GM19468 (cell line): ENCODE results near the gene OR4D6.
"Not testable (repeated sequence)": the region's sequence is repeated elsewhere in the genome, so short reads cannot be mapped to it uniquely, and the experiment has no call there.

ENCODE experiments used
- ATAC-seq: cut with Tn5 transposase; IDR thresholded peaks from one replicate; pipeline ENCODE4 v1.9.1; 2021; ENCODE audit warnings: mild to moderate bottlenecking, moderate library complexity, moderate number of reproducible peaks; ENCODE audit not compliant: unreplicated experiment; ENCODE audit errors: extremely low read depth

The OR4D6 gene

DNA sequence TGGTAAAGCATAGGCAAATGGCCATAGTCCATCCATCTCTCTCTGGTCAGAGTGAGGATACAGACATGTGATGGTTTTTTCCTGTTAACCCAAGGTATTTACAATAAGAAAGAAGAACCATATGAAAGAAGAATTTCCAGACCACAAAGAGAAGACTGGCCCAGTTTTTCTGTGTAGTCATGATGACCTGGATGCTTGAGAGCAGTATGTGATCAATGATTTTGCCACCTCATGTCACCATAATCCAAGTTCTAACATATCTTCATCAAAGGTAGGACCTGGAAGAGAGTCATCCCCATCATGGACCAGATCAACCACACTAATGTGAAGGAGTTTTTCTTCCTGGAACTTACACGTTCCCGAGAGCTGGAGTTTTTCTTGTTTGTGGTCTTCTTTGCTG lies at the start of gene OR4D6:
TSS of gene OR4D6 (plus strand) at position 301 of the 400 bp plus-strand sequence. CDS start at position 301, 0 bp downstream.
- ATAC-seq: no peak

DNA sequence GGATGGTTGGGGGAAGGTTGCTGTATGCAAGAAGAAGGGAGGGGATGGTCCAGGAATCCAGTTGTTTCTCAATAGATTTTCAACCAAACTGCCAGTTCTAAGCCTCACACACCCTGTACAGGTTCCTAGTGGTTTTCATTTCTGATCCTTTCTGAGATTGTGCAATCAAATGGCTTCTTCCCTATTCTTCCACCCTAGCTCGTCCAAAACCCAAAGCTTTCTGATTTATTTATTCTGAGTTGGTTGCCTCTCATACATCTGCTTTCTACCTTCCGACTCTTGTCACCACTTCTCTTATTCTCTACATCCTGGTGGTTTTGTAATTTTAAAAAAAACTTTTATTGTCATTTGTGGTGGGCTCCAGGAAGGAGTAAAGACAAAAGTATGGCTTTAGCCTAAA lies 43.1 kb upstream of the OR4D6 start:
- ATAC-seq: no peak

DNA sequence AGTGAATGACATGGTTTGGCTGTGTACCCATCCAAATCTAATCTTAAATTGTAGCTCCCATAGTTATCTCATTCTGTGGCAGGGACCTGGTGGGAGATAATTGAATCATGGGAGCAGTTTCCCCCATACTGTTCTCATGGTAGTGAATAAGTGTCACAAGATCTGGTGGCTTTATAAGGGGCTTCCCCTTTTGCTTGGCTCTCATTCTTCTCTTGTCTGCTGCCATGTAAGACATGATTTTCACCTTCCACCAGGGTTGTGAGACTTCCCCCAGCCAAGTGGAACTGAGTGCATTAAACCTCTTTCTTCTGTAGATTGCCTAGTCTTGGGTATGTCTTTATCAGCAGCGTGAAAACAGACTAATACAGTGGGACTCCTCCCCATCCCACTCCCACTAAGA lies 41.6 kb upstream of the OR4D6 start:
- no peak for ATAC-seq

GRCh38 chr11:59416613-59417012 lies 40.1 kb upstream of the OR4D6 start:
- ATAC-seq: no peak

GRCh38 chr11:59417023-59417422 lies 39.7 kb upstream of the OR4D6 start:
- ATAC-seq: no peak

DNA sequence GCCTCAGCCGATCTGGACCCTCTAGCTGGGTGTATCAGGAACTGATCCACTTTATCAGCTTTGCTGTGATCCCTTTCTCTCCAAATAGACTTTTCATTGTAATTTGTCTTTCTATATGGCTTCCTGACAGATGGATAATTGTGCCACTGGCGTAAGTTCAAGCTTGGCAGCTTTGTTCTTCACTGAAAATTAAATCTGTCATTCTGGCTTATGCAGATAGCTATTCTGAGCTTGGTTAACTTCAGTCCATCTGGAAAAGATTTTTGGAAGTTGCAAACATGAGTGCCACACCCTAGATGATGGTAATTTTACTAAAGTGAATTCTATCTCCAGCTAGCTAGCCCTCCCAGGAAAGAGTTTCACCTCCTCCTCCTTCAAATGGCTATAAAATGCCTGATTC lies 38.6 kb upstream of the OR4D6 start:
- ATAC-seq: no peak

GRCh38 chr11:59423835-59424234 lies 32.9 kb upstream of the OR4D6 start:
- ATAC-seq: no peak

DNA sequence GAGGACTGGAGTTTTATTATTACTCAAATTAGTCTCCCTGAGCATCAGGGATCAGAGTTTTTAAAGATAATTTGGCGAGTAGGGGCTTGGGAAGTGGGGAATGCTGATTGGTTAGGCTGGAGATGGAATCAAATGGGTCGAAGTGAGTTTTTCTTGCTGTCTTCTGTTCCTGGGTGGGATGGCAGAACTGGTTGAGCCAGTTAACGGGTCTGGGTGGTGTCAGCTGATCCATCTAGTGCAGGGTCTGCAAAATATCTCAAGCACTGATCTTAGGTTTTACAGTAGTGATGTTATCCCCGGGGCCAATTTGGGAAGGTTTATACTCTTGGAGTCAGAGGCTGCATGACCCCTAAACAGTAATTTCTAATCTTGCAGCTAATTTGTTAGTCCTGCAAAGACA lies 31.6 kb upstream of the OR4D6 start:
- no peak for ATAC-seq

GRCh38 chr11:59426361-59427067 lies 30.2 kb upstream of the OR4D6 start, which contains the start of gene OR5A2:
TSS of gene OR5A2 (minus strand) at chr11:59426413. CDS start at chr11:59422953, 3,460 bp downstream.
- ATAC-seq: no peak

DNA sequence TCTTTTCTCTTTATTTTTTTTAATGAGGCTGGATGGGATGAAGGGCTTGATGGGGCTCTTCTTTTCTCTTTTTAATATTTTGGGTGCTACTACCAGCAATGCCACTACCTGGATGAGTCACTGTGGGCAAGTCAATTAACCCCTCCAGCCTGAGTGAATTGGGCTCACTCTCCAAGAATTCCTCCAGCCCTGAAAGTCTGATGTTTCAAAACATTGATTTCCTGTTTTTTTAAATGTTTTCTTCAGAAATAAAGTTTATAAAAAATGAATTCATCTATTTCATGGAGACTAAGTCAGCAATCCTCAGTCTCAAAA lies 29.7 kb upstream of the OR4D6 start:
- ATAC-seq: no peak

DNA sequence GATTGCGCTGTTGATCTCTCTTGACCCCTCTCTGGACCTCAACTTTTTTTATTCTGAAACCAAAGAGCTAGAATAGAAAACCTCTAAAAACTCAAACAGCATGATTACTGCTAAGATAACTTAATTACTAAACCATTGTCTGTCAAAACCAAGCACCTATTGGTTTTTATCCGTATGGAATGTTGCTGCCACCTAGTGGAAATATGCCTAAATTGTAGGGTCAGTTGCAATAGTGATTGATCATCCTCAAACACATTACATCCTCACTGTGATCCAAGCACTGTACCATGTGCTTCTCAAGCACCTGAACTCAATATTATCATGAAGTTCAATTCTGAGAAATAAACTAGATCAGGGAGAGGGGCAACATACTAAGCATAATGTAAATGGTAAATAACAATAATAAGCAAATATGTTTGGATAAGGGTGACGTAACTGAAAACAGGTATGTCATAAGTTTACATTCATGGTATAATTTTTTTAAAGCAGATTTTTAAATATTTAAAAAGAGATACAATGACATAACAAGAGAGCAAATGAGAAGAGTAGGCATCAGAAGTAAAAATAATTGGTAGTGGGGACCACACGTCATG lies 26.7 kb upstream of the OR4D6 start:
- ATAC-seq: no peak

DNA sequence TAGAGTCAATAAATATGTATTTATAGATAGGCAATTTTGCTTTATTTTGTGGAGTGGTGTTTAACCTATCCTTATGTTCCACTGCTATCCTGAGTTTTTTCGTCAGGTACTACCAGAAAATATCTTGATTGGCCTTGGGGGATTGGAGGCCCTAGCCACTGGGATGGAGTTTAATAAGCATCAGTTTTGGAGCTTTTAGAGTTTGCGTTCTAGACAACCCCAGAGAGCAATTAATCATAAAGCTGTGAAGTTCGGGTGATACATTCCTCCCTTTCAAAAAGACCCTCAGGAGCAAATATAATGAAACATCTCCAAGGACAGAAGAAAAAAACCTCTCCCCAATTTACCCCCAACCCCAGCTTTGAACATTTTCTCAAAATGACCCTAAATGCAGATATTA lies 20.6 kb upstream of the OR4D6 start, which contains the start of gene OR5A1:
TSS of gene OR5A1 (plus strand) at position 301 of the 400 bp plus-strand sequence. CDS start 6,700 bp downstream, outside the sequence.
- ATAC-seq: no peak

- no peak for ATAC-seq
These were observed 19.0 kb upstream of the OR4D6 start for GRCh38 chr11:59437770-59438169.

- not testable (repeated sequence) for ATAC-seq
These were observed 11.1 kb upstream of the OR4D6 start for GRCh38 chr11:59445624-59446023.

DNA sequence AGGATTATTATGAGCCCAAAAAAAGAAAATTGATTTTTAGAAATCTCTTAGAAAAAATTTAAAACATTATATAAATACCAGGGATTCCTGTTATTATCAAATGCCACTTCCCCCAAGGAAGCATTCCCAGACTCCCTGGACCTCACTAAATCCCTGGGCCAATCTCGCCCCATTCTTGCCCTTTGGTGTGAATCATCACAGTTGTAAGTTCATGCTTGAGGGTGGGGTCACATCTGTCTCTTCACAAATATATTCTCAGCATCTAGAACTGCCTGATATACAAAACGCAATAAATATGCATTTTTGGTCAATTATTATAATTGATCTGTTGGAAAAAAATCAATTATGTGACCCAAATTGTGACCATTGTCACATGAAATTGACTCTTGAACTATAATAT lies 8.3 kb upstream of the OR4D6 start:
- no peak for ATAC-seq

DNA sequence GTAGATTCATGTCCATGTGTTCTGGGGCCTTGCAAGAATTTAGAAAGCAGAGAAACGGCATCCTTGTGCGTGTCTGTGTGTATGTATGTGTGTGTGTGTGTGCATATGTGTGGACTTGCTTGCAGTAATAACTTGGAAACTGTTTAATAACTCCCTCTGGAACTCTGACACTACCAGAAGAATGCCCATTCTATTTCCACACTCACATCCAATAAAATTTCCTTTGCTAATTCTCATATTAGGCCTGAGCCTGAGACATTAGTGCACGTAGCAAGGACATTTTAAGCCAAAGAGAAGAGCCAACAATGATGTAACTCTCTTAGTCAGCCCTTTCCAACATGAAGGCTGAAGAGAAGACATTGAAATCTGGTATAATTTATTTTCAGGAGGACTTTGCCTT lies 3.2 kb downstream of the OR4D6 start:
- ATAC-seq: no peak

DNA sequence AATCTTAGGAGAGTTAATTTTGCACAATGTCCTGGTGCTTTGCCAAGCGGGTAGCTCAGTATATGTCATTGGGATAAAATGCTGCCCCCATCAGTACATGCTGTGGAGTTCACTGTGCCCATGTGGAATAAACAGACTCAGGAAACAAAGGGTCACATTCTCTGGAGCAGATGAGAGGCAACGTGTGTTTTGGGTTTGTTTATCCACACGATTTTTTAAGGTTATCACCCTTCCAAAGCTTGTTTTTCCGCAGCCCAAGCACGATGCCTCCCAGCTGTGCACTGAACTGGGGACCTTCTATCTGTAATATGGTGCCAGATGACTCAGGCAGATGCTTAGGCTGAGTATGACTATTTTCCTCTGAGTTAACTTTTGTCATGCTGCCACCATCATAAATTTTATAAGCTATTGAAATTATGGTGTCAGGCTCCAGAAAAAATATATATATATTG lies 6.5 kb downstream of the OR4D6 start:
- ATAC-seq: no peak

GRCh38 chr11:59473015-59473414 lies 16.3 kb downstream of the OR4D6 start, which contains the start of gene OR4D10:
TSS of gene OR4D10 (plus strand) at chr11:59473315. CDS start at chr11:59477430, 4,115 bp downstream.
- ATAC-seq: no peak

DNA sequence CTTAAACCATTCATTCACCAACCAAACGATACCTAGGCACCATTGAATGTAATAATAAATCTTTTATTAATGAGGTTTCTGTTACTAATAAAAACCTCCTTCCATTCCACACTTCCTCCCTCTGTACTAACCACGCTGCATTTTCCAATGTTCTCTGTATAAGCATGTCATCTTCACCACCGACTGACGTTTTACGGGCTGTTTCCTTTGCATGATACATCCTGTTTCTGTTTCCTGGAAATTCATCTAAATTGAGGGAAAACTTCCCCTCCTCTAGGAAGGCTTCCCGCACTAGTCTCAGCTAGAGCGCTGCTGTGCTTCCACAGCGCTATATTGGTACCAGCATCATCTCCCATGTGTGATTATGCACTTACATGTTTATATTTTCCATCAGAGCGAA lies 18.4 kb downstream of the OR4D6 start:
- no peak for ATAC-seq

GRCh38 chr11:59479906-59480305 lies 23.1 kb downstream of the OR4D6 start:
- ATAC-seq: no peak

DNA sequence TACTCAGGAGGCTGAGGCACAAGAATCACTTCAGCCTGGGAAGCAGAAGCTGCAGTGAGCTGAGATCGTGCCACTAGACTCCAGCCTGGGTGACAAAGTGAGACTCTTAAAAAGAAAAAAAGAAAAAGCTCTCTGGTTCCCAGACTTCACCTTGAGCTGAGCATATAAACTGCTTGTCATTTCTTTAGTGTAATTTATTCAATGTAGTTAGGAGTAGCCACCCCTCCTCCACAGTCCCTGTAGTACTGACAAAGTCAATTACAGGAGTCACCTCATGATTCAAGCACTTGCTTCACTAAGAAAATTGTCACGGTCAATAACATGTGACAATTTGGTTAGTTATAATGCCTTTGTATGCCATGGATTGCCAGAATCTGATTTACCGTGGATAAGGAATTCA lies 23.6 kb downstream of the OR4D6 start:
- no peak for ATAC-seq

DNA sequence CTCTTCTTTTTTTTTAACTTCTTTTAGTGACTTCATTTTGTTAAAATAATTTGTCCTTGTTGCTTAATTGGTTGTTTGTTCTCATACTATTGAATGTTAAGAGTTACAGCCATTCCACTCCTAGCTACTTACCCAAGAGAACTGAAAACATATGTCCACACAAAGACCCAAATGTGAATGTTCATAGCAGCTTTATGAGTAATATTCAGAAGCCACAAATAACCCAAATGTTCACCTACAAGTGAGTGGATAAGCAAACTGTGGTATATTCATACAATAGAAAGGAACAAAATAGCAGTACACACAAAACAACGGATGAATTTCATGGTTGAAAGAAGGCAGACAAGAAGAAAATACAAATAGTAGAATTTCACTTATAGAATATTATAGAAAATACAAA lies 45.2 kb downstream of the OR4D6 start:
- ATAC-seq: no peak
